ENCODE results near the gene HOXC6.
"Not testable (repeated sequence)": the region's sequence is repeated elsewhere in the genome, so short reads cannot be mapped to it uniquely, and the experiment has no call there.

HOXC6 gene

DNA sequence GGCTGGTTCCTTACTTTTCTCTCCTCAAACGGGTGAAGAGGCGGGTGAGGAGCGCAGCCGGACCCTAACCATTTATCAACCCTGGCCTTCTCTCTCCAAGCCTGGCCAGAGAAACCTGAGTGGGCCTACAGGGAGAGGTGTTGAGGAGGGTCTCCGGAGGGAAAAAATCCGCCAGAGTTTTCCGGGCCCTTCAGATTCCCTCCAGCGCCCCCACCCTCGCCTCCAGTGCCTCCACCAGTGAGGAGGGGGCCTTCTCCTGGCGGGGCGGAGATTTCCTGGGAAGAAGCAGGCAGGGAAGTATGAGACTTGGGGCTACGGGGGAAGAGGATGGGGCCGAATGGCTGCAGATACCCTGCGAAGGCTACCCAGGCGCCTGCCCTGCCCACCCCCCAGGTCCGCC, 3.2 kb downstream of the HOXC6 start:
- no peak for DNase-seq

DNA sequence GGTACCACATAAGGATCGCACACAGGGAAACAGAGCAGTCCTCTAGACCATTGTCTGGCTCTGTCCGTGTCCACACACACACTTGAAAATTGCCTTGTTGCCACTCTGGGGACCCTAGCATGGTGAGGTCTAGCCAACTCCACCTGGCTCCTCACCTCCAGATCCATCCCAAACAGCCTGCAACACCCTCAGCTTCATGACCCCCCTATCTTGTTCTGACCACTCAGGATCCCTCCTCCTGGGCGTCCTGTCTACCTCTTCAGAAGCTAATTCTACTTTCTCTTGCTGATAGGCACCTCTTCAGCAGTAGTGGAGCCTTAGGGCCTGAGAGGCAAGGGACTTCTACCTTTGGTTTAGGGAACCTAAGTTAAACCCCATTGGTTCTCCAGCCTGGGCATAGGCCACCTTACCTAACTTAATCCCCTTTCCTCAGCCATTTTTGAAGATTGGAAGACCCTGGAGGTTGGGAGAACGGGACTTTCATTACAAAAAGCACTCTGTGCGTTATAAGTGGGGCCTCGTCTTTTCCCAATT, 3.9 kb downstream of the HOXC6 start:
- no peak for DNase-seq

DNA sequence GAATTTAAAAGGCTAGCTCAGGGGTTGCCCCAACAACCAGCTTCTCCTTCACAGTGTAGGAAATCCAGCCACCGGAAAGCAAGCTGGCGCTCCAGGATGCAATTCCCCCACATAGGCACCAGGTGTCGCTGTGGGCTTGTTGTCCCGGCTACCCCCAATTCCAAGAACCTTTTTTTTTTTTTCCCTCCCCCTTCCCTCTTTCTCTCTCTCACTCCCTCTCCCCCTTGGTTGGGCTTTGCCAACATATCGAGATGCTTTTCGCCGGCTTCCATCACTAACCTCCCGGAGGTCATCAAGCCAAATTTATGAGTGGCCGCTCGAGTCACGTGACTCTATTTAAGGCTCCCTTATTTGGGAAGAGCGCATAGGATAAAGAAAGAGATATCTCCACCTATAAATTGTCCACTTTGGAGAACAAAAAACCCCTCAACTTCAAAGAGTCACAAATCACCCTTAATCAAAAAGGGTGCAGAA, 4.4 kb downstream of the HOXC6 start, which contains the start of gene HOXC5:
Gene HOXC5 (plus strand): TSS at position 424 of the 474 bp plus-strand sequence. CDS start 73 bp downstream, outside the sequence.
- no peak for DNase-seq

DNA sequence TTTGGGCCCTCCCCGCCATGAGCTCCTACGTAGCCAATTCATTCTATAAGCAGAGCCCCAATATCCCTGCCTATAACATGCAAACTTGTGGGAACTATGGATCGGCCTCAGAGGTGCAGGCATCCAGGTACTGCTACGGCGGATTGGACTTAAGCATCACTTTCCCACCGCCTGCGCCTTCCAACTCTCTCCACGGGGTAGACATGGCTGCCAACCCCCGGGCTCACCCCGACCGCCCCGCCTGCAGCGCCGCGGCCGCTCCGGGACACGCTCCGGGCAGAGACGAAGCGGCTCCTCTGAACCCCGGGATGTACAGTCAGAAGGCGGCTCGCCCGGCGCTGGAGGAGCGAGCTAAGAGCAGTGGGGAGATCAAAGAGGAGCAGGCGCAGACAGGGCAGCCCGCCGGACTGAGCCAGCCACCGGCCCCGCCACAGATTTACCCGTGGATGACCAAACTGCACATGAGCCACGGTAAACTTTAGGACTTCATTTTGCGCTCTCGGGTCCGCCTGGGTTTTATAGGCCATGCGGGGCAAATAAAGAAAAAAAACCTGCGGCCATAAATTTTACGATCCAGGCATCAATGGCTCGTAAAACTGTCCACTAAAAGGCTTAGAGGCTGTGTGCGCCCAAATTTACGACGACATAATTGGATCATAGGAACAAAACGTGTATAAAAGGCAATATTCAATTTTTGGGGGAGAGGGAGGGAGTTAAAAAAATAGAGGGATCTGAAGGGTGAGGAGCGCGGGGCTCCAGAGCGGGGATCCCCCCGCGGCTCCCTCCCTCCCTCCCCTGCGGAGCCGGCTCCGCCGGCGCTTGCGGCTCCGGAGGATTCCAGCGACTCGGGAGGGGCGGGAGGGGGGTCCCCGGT, 5.1 kb downstream of the HOXC6 start:
- DNase-seq: no peak

DNA sequence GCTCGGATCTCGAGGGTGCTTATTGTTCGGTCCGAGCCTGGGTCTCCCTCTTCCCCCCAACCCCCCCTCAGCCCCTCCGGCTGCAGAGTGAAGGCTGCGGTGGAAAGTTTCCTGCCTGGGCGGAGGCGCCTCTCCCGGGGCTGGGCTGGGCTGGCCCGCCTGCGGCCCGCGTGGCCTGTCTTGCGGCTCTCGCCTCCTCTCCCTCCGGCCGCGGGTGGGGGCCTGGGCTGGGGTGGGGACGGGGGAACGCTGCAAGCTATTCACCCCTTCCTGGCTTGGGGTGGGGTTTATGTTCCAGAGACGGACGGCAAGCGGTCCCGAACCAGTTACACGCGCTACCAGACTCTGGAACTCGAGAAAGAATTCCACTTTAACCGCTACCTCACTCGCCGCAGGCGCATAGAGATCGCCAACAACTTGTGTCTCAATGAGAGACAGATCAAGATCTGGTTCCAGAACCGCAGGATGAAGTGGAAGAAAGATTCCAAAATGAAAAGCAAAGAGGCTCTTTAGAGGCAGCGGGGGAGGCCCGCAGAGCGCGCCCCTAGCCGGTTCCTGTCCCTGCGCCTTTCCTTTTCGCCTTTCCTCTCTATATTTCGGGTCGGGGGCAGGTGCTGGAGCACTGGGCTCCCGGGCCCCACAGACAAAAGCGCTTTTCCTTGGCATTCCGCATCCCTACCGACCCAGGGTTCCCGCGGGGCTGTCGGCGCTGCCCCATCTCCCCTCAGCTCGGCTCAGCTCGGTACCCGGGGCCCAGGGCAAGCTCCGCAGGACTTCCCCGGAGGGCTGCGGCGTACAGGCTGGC, 5.9 kb downstream of the HOXC6 start:
- no peak for DNase-seq

DNA sequence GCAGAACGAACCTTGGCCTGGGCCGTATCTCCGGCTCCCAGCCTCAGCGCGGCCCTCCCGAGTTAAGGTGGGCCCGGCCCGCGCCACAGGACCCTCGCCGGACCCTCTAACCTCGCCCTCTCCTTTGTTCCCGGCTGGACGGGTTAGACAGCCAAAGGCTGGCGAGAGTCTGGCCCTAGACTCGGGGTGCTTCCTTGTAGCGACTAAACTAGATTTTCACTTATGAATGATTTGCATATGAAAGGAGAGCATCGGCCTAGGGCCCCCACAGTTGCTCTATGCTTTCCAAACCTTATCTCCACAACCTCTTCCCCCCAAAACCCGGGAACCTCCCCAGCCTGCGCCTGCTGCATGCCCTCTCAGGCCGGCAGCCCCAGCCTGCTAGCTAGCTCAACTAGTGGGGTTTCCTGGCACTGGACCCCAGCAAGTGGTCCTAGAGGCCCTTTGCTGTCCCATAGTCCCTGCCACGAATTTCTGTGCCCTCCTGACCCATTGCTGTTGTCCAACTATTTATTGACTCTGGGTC, 6.6 kb downstream of the HOXC6 start:
- DNase-seq: no peak

DNA sequence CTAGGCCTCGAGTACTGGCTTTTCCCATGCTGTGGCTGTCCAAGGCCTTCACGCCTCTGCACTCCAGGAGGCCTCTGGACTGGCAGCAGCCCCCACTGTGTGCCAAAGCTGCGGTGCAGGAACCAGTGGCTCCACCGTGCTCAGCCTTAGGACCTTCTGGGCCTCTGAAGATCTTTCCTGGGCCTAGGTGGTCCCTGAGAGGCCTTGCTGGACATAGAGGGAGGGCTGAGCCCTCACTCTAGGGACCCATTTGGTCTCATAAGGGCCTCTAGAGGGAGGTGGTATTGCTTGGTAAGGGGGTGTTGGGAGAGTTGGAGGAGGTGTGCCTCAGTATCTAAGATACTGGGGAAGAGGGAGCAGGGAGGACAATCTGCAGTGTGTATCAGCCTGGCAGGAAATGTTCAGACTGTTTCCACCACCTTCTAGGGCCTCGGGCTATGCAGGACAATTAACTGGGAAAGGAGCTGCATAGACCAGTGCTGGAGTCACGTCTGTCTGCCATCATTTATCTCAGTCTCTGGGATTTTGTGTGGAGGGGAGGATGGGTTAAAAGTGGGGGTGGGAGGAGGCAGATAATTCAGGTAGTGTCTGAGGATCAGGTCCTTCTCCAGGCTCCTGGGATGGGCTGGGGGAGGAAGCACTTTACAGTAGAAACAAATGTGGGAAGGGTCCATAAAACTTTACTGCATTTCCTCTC, 7.5 kb downstream of the HOXC6 start:
- DNase-seq: no peak

DNA sequence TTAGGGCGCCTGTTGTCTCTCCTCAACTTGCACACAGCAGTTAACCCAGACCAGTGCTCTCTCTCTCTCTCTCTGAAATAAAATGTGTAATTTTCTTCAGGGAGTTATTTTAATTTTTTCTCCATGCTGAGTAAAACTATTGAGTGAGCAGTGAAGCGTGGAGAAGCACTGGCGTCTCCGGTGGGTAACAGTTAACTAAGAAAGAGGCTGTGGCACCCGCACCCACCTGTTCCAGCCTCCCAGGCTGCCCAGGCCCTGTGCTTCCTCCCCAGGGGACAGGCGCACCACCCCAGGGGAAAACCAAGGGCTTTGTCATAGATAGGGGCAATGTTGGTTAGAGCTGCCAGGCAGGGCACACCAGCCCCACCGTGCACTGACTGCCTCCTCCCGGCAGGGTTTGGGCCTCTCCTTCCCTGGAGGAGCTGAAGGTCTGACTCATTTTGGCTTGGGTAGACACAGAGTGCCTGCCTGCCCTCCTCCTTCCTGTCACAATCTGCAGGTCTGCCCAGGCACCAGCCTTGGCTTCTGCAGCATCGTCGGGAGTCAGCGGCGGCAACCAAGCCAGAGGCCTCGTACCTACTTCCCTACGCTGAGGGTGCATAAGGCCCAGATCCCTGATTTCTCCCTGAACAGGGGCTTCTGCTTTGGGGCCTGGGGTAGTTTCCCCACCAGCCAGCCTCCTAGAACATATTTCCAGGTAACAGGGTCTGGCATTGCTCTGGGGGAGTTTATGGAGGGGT, 8.6 kb downstream of the HOXC6 start:
- DNase-seq: no peak

DNA sequence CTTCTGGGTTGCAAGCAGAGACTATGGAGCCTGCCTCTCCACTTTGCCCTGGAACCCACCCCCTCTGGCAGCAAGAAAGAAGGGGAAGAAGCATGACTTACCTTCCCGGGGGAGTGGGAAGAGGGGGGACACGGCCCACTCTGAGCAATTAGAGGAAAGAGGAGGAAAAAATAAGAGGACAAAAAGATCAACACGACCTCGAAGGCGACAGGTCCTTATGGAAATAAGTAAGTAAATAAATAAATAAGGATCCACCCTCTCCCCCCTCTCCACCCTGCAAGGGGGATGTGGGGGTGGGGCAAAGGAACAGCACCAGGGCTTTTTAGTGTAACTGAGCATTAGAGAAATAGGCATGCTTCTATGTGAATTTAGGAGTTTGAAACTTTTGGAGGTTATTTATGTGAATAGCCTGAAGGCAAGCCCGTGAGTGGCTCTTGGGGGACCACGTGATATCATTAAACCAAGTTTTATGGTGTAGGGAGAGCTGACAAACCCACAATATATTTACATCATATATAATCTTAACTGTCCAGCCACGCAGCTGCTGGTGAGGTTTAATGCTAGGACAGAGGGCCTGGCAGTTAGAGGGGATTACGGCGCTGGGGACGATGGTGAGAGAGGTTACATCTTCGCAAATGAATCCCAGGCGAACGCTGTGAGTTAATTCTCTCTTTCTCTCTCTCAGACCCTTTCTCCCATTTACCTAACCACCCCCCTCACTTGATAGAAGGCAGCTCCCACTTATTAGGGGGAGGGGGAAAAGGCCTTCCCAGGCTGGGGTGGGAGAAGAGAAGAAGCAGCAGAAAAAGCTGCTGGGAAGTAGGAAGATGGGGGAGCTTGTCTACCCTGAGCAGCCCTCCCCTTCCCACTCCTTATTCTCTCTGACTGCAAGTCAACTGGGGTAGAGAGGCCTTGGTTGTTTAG, 9.4 kb downstream of the HOXC6 start:
- DNase-seq: no peak

DNA sequence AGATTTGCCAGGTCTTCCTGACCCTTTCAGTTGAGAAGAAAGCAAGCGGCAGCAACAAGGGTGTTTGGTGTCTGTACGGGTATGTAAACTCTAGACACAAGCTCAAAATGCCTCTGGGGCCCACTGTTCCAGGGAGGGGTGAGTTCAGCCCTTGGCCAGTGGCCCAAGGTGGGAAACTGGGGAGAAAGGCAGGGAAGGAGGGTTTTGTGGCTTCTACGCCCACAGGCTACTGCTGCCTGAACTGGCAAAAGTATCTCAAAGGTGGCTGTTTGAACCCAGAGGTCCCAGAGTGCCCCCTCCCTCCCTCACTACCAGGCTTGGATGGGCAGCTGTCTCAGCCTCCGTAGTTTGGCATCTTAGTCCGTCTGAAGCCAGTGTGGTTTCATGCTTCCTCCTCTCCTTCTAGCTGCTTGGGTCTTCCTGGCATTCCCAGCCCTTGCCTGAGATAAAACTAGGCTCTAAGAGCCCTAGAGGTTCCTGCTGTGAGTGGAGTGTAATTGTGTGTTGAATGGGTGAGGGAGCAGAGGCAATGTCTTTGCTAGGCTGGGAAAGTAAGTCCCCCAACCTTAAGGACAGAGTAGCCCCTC, 10.1 kb downstream of the HOXC6 start:
- no peak for DNase-seq

DNA sequence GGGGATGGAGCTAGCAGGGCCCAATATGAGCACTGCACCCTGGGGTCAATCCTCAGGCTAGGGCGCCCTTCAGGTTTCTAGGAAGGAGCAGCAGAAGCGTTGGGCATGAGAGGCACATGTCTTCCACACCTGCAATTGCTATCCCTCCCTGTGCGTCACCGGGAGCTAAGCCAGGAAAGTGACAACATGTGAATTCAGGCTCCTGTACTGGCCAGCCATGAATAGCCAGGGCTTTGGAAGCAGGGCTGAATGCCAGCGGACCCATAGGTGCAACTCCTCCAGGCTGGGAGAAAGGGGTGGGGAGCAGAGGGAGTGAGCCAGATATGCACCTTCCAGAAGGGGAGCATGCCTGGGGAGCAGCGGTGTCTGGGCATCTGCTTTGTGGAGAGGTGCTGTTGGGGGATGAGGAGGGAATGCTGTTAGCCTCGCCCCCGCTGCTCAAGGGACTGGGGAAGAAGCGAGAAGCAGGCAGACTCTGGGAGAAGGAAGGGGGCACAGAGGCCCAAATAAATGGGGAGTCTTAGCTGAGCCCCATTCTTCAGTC, 10.7 kb downstream of the HOXC6 start:
- no peak for DNase-seq

DNA sequence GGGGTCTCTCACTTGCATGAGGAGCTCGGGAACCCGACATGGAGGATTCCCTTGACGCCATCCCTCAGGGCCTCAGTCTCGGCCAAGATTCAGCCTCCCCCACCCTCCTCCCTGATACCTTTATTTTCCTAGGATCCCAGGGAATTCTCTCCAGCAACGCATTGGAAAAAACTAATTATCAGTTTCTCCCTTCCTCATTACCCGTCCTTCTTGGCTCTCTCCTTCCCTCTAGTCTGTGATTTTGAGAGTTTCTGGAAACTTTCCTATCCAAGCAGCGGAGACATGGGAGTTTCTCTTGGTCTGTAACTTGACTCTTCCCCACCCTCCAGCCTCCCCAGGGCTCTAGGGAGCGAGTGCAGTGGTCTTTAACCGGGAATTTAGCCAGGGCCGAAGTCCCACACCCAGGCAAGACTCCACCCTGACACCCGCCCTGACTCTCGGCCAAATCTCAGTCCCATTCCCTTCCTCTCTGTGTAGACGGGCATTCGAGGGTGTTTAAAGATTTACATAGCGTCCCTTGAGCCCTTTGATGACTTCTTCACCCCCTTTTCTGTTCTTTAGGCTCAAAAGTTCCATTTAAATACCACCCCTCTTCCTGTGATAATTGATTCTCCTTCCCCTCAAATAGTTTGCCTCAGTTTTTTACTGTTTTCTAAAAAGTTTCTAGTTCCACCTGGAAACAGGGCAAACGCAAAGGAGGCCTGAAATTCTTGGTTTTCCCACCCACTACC, 11.3 kb downstream of the HOXC6 start:
- DNase-seq: no peak

DNA sequence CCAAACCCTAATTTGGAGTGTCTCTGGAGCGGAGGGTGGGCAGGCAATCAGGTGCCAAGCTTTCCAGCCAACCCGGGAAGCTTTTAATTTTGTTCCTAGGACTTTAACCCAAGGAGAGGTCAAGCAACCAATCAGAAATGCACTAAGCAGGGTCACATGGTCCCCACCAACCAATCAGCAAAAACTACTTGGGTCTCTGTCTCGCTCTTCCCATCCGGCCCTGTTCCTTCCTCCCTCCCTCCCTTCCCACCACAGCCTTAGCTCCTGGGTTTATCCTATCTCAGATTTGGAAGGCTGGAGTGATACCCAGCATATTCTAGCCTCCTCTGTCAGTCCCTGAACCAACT, 11.9 kb downstream of the HOXC6 start:
- DNase-seq: no peak

DNA sequence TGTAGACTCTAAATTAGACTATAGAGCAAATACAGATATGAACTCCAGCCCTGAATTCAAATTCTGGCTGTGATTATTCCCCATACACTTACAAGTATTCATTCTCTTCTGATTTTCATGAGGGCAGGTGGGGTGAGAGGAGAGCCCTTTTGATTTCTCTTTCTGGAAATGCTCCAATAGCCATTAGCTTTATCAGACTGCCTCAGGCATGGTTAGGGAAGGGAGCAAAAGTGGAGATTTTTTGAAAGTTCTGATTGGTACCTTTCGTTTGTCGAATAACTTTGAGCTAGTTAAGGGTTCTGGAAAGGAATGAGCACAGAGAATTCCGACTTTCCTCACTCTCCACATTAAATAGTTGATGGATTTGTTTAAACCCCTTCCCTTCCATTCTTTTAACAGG, 12.4 kb downstream of the HOXC6 start:
- no peak for DNase-seq

DNA sequence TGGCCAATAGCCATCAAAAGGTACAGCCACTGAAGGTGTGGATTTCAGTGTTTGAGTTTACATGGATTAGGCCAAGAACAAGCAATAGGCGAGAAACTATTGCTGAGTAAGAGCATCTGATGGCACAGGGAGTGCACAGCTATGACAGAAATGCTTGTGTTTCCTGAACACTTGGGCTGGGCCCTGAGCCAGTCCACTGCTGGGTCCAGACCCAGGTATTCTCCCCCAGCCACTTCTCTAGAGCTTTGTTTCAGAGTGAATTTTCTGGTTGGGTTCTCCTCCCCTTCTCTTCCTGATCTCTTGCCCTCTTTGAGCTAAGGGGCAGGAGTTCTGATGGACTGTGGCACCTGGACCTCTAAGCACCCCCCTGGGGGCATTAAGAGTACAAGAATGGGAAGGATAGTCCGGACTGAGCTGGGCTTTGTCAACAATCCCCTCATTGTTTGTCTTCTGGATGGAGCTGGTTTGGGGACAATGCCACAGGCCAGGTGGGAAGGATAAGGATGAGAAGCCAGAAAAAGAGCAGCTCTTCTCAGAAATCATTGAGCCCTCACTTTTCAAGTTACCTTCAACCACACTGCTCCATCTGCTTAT, 13.0 kb downstream of the HOXC6 start:
- DNase-seq: no peak

DNA sequence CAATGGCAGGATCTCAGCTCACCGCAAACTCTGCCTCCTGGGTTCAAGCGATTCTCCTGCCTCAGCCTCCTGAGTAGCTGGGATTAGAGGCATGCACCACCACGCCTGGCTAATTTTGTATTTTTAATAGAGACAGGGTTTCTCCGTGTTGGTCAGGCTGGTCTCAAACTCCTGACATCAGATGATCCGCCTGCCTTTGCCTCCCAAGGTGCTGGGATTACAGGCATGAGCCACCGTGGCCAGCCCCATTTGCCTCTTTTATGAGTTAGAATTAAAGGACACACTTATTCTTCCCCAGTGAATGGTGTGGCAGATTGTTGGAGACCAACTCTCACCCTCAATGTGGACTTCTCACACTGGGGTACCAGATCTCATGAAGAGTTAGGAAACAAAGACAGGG, 13.8 kb downstream of the HOXC6 start:
- DNase-seq: not testable (repeated sequence)

DNA sequence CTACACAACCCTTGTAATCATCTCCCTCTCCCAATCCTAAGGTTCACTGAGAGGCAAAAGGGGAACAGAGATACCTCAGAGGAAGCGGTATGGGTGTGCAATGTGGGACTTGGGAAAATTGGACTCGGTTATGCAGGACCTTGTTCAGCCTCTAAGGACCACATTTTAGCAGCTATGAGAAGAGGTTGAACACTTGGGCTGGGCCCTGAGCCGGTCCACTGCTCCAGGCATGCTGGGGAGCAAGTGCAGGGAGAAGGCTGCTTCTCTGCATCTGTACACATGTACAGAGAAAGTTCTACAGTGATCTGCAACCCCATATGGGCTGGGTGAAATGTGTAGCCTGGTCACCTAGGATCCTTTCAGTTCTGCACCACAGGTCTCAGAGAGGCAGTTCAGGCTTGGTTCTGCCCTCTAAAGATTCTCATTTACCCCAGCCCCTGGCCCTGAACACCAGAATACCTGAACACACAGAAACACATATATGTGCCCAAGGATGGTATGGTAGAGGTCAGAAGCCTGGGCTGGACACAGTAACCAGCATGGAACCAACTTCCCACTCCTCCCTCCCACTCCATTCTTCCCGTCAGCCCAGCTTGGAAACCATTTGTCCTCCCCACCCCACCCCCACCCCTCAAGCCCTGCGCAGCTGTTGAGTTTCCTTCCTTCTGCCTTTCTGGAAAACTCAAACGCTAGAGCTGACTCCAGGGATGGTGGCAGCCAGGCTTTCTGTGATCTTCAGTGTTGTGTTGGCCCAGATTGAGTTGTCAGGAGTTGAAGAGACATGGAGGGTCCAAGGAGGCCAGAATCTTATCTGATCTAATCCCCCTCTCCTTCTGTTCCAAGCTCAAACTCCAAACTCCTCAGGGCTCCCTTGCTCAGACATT, 15.0 kb downstream of the HOXC6 start:
- no peak for DNase-seq
